ENCODE results near the gene DAPK1.

- TF ChIP-seq, protein P1, sequence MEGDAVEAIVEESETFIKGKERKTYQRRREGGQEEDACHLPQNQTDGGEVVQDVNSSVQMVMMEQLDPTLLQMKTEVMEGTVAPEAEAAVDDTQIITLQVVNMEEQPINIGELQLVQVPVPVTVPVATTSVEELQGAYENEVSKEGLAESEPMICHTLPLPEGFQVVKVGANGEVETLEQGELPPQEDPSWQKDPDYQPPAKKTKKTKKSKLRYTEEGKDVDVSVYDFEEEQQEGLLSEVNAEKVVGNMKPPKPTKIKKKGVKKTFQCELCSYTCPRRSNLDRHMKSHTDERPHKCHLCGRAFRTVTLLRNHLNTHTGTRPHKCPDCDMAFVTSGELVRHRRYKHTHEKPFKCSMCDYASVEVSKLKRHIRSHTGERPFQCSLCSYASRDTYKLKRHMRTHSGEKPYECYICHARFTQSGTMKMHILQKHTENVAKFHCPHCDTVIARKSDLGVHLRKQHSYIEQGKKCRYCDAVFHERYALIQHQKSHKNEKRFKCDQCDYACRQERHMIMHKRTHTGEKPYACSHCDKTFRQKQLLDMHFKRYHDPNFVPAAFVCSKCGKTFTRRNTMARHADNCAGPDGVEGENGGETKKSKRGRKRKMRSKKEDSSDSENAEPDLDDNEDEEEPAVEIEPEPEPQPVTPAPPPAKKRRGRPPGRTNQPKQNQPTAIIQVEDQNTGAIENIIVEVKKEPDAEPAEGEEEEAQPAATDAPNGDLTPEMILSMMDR (IDR thresholded peaks at IDR 0.05) = no peak
- TF ChIP-seq POLR2AphosphoS5 (IDR thresholded peaks at IDR 0.05; ENCODE audit: insufficient read depth in 1 of 2, low read depth in 1 of 2) = no peak
- TF ChIP-seq POLR2A (IDR thresholded peaks at IDR 0.05) = no peak
Measured at GRCh38 chr9:87513880-87514535, 16.3 kb downstream of the DAPK1 start.

All from vagina (tissue), 2 donors.